ENCODE data around the gene NLK.

- TF ChIP-seq ZBTB43 (CRISPR knock-in tag; IDR thresholded peaks at IDR 0.05) (no peak), ATF2 (CRISPR knock-in tag; IDR thresholded peaks at IDR 0.05; ENCODE audit: borderline replicate concordance, low read depth) (no peak), CTCF (IDR thresholded peaks at IDR 0.05) (no peak), HMGXB4 (CRISPR knock-in tag; IDR thresholded peaks at IDR 0.05) (no peak), ELF4 (CRISPR knock-in tag; IDR thresholded peaks at IDR 0.05; ENCODE audit: low read depth) (no peak), SMAD4 (CRISPR knock-in tag; IDR thresholded peaks at IDR 0.05) (no peak), NR3C1 (CRISPR knock-in tag; conservative IDR thresholded peaks at IDR 0.05; ENCODE audit: low read depth) (no peak), E2F1 (CRISPR knock-in tag; IDR thresholded peaks at IDR 0.05) (no peak), ZNF232 (CRISPR knock-in tag; IDR thresholded peaks at IDR 0.05) (no peak), FOXK1 (CRISPR knock-in tag; IDR thresholded peaks at IDR 0.05) (no peak)
These were observed 147.2 kb downstream of the NLK start for GRCh38 chr17:28189667-28190066.
